Panc1 (cell line): ENCODE data around the gene RPL38. TPM values are rescaled to one million over a fixed set of nuclear protein-coding genes. Genes with fewer than 3 reads are reported as not detected.

Source experiments
- ATAC-seq: fragments of 200-7000 bp; cut with Tn5 transposase; 2 replicates; pipeline ENCODE4 v1.9.1; 2020; ENCODE audit warnings: mild to moderate bottlenecking, moderate library complexity
- BruUV-seq: library from RNA; stranded (reverse); fragments of 400-500 nt; replicated peaks from 2 replicates; lab custom pipeline; 2021; lab: Mats Ljungman, UMichigan
- CTCF ChIA-PET: fragments of 300-600 bp; sonication (Branson Sonifier 250); formaldehyde crosslinking; loops from one replicate; lab custom pipeline; 2022; ENCODE audit warnings: antibody characterized with exemption; lab: Charles Lee
- POLR2A ChIA-PET: fragments of 300-600 bp; sonication (Branson Sonifier 250); formaldehyde crosslinking; loops from one replicate; lab custom pipeline; 2022; ENCODE audit warnings: antibody characterized with exemption; lab: Charles Lee
- DNase-seq: peaks from one replicate; pipeline ENCODE4 v3.0.0-alpha.2; 2010; ENCODE audit warnings: low read depth, low spot score
- H3K27ac ChIP-seq: 2 replicates; pipeline ENCODE4 v1.5.1; 2011; ENCODE audit warnings: mild to moderate bottlenecking, low read length, inconsistent platforms
- H3K27me3 ChIP-seq: fragments of 200-500 bp; sonication (Bioruptor generic); 2 replicates; pipeline ENCODE4 v1.6.0; 2014; ENCODE audit warnings: low read length, inconsistent platforms; ENCODE audit not compliant: control insufficient read depth, insufficient read depth
- H3K36me3 ChIP-seq: fragments of 200-500 bp; sonication (Bioruptor generic); 2 replicates; pipeline ENCODE4 v1.5.1; 2014; ENCODE audit warnings: inconsistent platforms, mild to moderate bottlenecking, low read length, moderate library complexity; ENCODE audit not compliant: control insufficient read depth, insufficient read depth
- H3K4me1 ChIP-seq: 2 replicates; pipeline ENCODE4 v1.5.1; 2011; ENCODE audit warnings: inconsistent platforms, mild to moderate bottlenecking, low read length, moderate library complexity; ENCODE audit not compliant: control insufficient read depth, insufficient read depth
- H3K4me3 ChIP-seq, 2 experiments: 2 replicates each; pipeline ENCODE4 v1.5.1; 2011 to 2012; ENCODE audit warnings: low read depth in 2 of 2, low read length in 2 of 2, mild to moderate bottlenecking in 2 of 2, inconsistent platforms in 1 of 2, moderate library complexity in 1 of 2
- H3K9me3 ChIP-seq: fragments of 200-500 bp; sonication (Bioruptor generic); 2 replicates; pipeline ENCODE4 v1.5.1; 2014; ENCODE audit warnings: low read depth, mild to moderate bottlenecking, inconsistent platforms, low read length, moderate library complexity; ENCODE audit not compliant: control insufficient read depth, insufficient read depth
- CTCF ChIP-seq: fragments of 450-650 bp; IDR thresholded peaks from 2 replicates; pipeline ENCODE4 v1.5.1; 2017; ENCODE audit warnings: mild to moderate bottlenecking
- POLR2AphosphoS5 ChIP-seq: IDR thresholded peaks from 2 replicates; pipeline ENCODE4 v1.6.1; 2012; ENCODE audit warnings: mild to moderate bottlenecking, low read depth, low read length, moderate library complexity
- REST ChIP-seq, 2 experiments: IDR thresholded peaks; 2 replicates each; pipeline ENCODE4 v1.6.1; 2011 to 2012; ENCODE audit warnings: low read depth in 2 of 2, control low read depth in 1 of 2, low read length in 1 of 2, mild to moderate bottlenecking in 1 of 2, moderate library complexity in 1 of 2; ENCODE audit not compliant: insufficient read depth in 1 of 2
- SIN3A ChIP-seq: IDR thresholded peaks from 2 replicates; pipeline ENCODE4 v1.6.1; 2012; ENCODE audit warnings: low read depth, mild to moderate bottlenecking, low read length, moderate library complexity, borderline replicate concordance; ENCODE audit not compliant: insufficient read depth
- TCF7L2 ChIP-seq: IDR thresholded peaks from 2 replicates; pipeline ENCODE4 v1.6.1; 2011; ENCODE audit warnings: mild to moderate bottlenecking, low read depth, low read length, inconsistent platforms
- in situ Hi-C: cut with HindIII; loops from 2 replicates; pipeline ENCODE4 v1.10.0; 2016; ENCODE audit warnings: low sequenced_read_pairs, low pct_unique_long_range_greater_than_20kb
- intact Hi-C: fragments of 100-400 bp; cut with micrococcal nuclease; formaldehyde crosslinking; loops from one replicate; pipeline ENCODE4 v1.10.0; 2022; ENCODE audit not compliant: unreplicated experiment
- total RNA-seq: library from RNA; stranded (reverse); gene quantifications from one replicate; pipeline ENCODE4 v1.2.1, GENCODE V29; 2021; ENCODE audit not compliant: unreplicated experiment

RPL38 gene
- total RNA-seq, 1 experiment from 2014 or later = 968 TPM

- Histone ChIP-seq H3K27ac (no peak overlapping the region), H3K36me3 (no peaks in the 10 kb centered on the region), H3K27me3 (no peaks in the 10 kb centered on the region), H3K4me3 (no peak overlapping the region), H3K4me1 (no peaks in the 10 kb centered on the region), H3K9me3 (no peaks in the 10 kb centered on the region)
- intact Hi-C loops (no loop called here), in situ Hi-C loops (no loop called here)
- CTCF ChIA-PET = no interaction called here
- DNase-seq (no peak), ATAC-seq (no peak)
- POLR2A ChIA-PET = no interaction called here
- BruUV-seq = no TSS peak
- TF ChIP-seq CTCF (no peak), TCF7L2 (no peak), REST (IDR thresholded peaks at IDR 0.05; ENCODE audit: insufficient read depth in 1 of 2, low read depth in 2 of 2, low read length in 1 of 2) (no peak), POLR2AphosphoS5 (no peak), SIN3A (no peak)
These were observed 53.8 kb downstream of the RPL38 start for GRCh38 chr17:74257311-74257710.

- POLR2A ChIA-PET = no interaction called here
- H3K9me3 ChIP-seq = no peaks in the 10 kb centered on the region
- no peaks in the 10 kb centered on the region for H3K36me3 ChIP-seq
- peak; percentile 56; the same call in 1 of the 2 replicates for ATAC-seq
- no peak for DNase-seq
- no peaks in the 10 kb centered on the region for H3K4me1 ChIP-seq
- in situ Hi-C loops (no loop called here), intact Hi-C loops (no loop called here)
- no peak for TF ChIP-seq SIN3A
- no peak for TF ChIP-seq TCF7L2
- no peak for TF ChIP-seq REST (IDR thresholded peaks at IDR 0.05; ENCODE audit: insufficient read depth in 1 of 2, low read depth in 2 of 2, low read length in 1 of 2)
- TF ChIP-seq CTCF = no peak
- TF ChIP-seq POLR2AphosphoS5 = no peak
- H3K27me3 ChIP-seq = no peaks in the 10 kb centered on the region
- no TSS peak for BruUV-seq
- CTCF ChIA-PET = no interaction called here
- no peak overlapping the region for H3K27ac ChIP-seq
- no peak overlapping the region for H3K4me3 ChIP-seq
These were observed 56.4 kb downstream of the RPL38 start for GRCh38 chr17:74259667-74260524.
